Fibroblast of lung (primary cell): ENCODE measurements around the gene SECTM1. TPM values are rescaled to one million over a fixed set of nuclear protein-coding genes. Genes with fewer than 3 reads are reported as not detected.

ENCODE experiments used
- DNase-seq, 2 donors: peaks; one replicate each; pipeline versions ENCODE4 v3.0.0 to v3.0.0-alpha.2; 2010; ENCODE audit warnings: low read depth in 2 of 2
- H2AFZ ChIP-seq: 2 replicates; pipeline ENCODE4 v1.5.1; 2012; ENCODE audit warnings: low read length, control low read depth, inconsistent platforms
- H3K27ac ChIP-seq: 2 replicates; pipeline ENCODE4 v1.5.1; 2011; ENCODE audit warnings: low read length, control low read depth; ENCODE audit not compliant: insufficient read depth
- H3K27me3 ChIP-seq: 2 replicates; pipeline ENCODE4 v1.5.1; 2011; ENCODE audit warnings: mild to moderate bottlenecking, low read length; ENCODE audit not compliant: control insufficient read depth, insufficient read depth
- H3K36me3 ChIP-seq: 2 replicates; pipeline ENCODE4 v1.5.1; 2011; ENCODE audit warnings: low read length; ENCODE audit not compliant: control insufficient read depth, insufficient read depth
- H3K4me1 ChIP-seq: 2 replicates; pipeline ENCODE4 v1.5.1; 2011; ENCODE audit warnings: low read length; ENCODE audit not compliant: control insufficient read depth, insufficient read depth; ENCODE audit errors: extremely low read depth
- H3K4me2 ChIP-seq: 2 replicates; pipeline ENCODE4 v1.5.1; 2011; ENCODE audit warnings: low read length, control low read depth; ENCODE audit not compliant: insufficient read depth; ENCODE audit errors: extremely low read depth
- H3K4me3 ChIP-seq, 4 experiments: fragments of 200-600 bp in 1 of 4; sonication (generic) in 1 of 4; replicated peaks in 1 of 4; 2 replicates each; pipeline ENCODE4 v1.5.1; 2011 to 2016; ENCODE audit warnings: low read length in 4 of 4, low read depth in 3 of 4, mild to moderate bottlenecking in 3 of 4, control low read depth in 2 of 4, inconsistent platforms in 1 of 4, mixed read lengths in 1 of 4; ENCODE audit not compliant: insufficient read depth in 1 of 4; ENCODE audit errors: control extremely low read depth in 1 of 4
- H3K79me2 ChIP-seq: 2 replicates; pipeline ENCODE4 v1.5.1; 2012; ENCODE audit warnings: mild to moderate bottlenecking, low read length, inconsistent platforms; ENCODE audit not compliant: control insufficient read depth, insufficient read depth
- H3K9ac ChIP-seq: 2 replicates; pipeline ENCODE4 v1.5.1; 2011; ENCODE audit warnings: mild to moderate bottlenecking, low read length, control low read depth; ENCODE audit not compliant: insufficient read depth
- H3K9me3 ChIP-seq: 2 replicates; pipeline ENCODE4 v1.5.1; 2012; ENCODE audit warnings: low read depth, low read length; ENCODE audit not compliant: control insufficient read depth, insufficient read depth
- H4K20me1 ChIP-seq: 2 replicates; pipeline ENCODE4 v1.5.1; 2011; ENCODE audit warnings: low read length; ENCODE audit not compliant: control insufficient read depth, insufficient read depth; ENCODE audit errors: extremely low read depth
- EZH2 ChIP-seq: IDR thresholded peaks from 2 replicates; pipeline ENCODE4 v1.5.1; 2012; ENCODE audit warnings: low read length, control low read depth, mild to moderate bottlenecking; ENCODE audit errors: missing control alignments
- polyA plus RNA-seq, 2 donors: library from polyadenylated mRNA; depleted of rRNA in 1 of 2; stranded (reverse) in 1 of 2; unstranded in 1 of 2; fragments of >200 nt; gene quantifications; 2 replicates each; pipeline ENCODE4 v1.2.1, GENCODE V29; 2011 to 2012; ENCODE audit warnings: missing spikeins in 1 of 2
- total RNA-seq: library from RNA; depleted of rRNA; stranded (reverse); fragments of >200 nt; gene quantifications from 2 replicates; pipeline ENCODE4 v1.2.1, GENCODE V29; 2014
- TF ChIP-seq, protein P1 (sequence below), 2 donors: IDR thresholded peaks in 1 of 2; conservative IDR thresholded peaks in 1 of 2; 1 replicate in 1 of 2; 2 replicates in 1 of 2; pipeline ENCODE4 v1.5.1; 2011 to 2012; ENCODE audit warnings: low read length in 2 of 2, control low read depth in 1 of 2, inconsistent platforms in 1 of 2, low read depth in 1 of 2, mild to moderate bottlenecking in 1 of 2

The SECTM1 gene
- total and polyA plus RNA-seq, 2 donors (not counting 1 experiment from before 2014, with no cell fraction given): 17.3 to 17.5 TPM

DNA sequence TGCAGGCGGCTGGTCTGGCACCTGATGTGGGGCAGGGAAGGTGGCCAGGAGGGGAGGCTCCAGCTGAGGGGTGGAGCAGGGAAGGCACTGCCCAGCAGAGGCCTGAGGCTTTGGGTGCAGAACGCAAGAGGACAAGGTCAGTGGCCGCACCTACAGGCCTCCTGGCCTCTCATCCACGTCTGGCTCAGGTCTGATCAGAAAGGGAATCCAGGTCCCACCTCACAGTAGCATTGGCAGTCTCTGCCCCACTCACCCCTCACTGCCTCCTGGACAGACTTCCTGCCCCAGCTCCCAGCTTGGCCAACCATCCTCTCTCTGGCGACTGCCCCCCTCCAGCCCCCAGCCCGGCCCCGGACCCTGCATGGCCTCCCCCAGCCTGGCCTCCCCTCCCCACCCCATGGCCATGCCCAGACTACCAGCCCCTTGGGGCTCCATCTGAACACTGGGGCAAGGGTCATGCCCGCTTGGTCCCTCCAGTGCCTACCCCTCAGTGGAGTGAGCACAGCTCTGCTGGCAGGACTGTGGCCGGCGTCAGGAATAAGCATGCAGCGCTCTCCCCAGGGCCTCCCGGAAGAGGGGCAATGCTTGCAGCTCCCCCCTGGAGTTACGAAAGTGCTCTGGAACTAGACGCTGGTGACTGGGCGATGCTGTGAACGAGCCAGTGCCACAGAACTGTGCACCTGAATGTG, 42.6 kb upstream of the SECTM1 start:
- Histone ChIP-seq H3K4me1 (no peaks in the 10 kb centered on the region), H3K36me3 (no peaks in the 10 kb centered on the region), H2AFZ (no peak overlapping the region), H3K9ac (no peak overlapping the region), H3K9me3 (no peaks in the 10 kb centered on the region), H3K4me3 (no peak overlapping the region), H4K20me1 (no peaks in the 10 kb centered on the region), H3K79me2 (no peaks in the 10 kb centered on the region), H3K27ac (no peak overlapping the region), H3K4me2 (no peak overlapping the region), H3K27me3 (peaks cover 37% of the 10 kb centered on the region)
- no peak for TF ChIP-seq EZH2
- TF ChIP-seq, protein P1, sequence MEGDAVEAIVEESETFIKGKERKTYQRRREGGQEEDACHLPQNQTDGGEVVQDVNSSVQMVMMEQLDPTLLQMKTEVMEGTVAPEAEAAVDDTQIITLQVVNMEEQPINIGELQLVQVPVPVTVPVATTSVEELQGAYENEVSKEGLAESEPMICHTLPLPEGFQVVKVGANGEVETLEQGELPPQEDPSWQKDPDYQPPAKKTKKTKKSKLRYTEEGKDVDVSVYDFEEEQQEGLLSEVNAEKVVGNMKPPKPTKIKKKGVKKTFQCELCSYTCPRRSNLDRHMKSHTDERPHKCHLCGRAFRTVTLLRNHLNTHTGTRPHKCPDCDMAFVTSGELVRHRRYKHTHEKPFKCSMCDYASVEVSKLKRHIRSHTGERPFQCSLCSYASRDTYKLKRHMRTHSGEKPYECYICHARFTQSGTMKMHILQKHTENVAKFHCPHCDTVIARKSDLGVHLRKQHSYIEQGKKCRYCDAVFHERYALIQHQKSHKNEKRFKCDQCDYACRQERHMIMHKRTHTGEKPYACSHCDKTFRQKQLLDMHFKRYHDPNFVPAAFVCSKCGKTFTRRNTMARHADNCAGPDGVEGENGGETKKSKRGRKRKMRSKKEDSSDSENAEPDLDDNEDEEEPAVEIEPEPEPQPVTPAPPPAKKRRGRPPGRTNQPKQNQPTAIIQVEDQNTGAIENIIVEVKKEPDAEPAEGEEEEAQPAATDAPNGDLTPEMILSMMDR (conservative IDR thresholded peaks at IDR 0.05 in 1 of 2, IDR thresholded peaks at IDR 0.05 in 1 of 2; ENCODE audit: low read depth in 1 of 2, low read length in 2 of 2): no peak
- no peak for DNase-seq

- H3K9me3 ChIP-seq: no peaks in the 10 kb centered on the region
- peaks cover 41% of the 10 kb centered on the region for H3K27me3 ChIP-seq
- DNase-seq: no peak
- TF ChIP-seq, protein P1 (conservative IDR thresholded peaks at IDR 0.05 in 1 of 2, IDR thresholded peaks at IDR 0.05 in 1 of 2; ENCODE audit: low read depth in 1 of 2, low read length in 2 of 2): no peak
- TF ChIP-seq EZH2: no peak
- H3K27ac ChIP-seq: no peak overlapping the region
- H4K20me1 ChIP-seq: no peaks in the 10 kb centered on the region
- no peak overlapping the region for H2AFZ ChIP-seq
- no peaks in the 10 kb centered on the region for H3K79me2 ChIP-seq
- no peak overlapping the region for H3K9ac ChIP-seq
- H3K4me2 ChIP-seq: no peak overlapping the region
- H3K36me3 ChIP-seq: no peaks in the 10 kb centered on the region
- H3K4me1 ChIP-seq: no peaks in the 10 kb centered on the region
- no peak overlapping the region for H3K4me3 ChIP-seq
Observed at GRCh38 chr17:82375359-82376041, 41.9 kb upstream of the SECTM1 start.

DNA sequence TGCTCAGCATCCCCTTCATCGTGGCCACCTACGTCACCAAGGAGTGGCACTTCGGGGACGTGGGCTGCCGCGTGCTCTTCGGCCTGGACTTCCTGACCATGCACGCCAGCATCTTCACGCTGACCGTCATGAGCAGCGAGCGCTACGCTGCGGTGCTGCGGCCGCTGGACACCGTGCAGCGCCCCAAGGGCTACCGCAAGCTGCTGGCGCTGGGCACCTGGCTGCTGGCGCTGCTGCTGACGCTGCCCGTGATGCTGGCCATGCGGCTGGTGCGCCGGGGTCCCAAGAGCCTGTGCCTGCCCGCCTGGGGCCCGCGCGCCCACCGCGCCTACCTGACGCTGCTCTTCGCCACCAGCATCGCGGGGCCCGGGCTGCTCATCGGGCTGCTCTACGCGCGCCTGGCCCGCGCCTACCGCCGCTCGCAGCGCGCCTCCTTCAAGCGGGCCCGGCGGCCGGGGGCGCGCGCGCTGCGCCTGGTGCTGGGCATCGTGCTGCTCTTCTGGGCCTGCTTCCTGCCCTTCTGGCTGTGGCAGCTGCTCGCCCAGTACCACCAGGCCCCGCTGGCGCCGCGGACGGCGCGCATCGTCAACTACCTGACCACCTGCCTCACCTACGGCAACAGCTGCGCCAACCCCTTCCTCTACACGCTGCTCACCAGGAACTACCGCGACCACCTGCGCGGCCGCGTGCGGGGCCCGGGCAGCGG, 41.2 kb upstream of the SECTM1 start:
- TF ChIP-seq, protein P1 (conservative IDR thresholded peaks at IDR 0.05 in 1 of 2, IDR thresholded peaks at IDR 0.05 in 1 of 2; ENCODE audit: low read depth in 1 of 2, low read length in 2 of 2): no peak
- TF ChIP-seq EZH2: peak; percentile 81
- H3K9me3 ChIP-seq: no peaks in the 10 kb centered on the region
- no peak for DNase-seq
- H3K36me3 ChIP-seq: no peaks in the 10 kb centered on the region
- no peaks in the 10 kb centered on the region for H3K79me2 ChIP-seq
- peaks cover 46% of the 10 kb centered on the region for H3K27me3 ChIP-seq
- no peaks in the 10 kb centered on the region for H4K20me1 ChIP-seq
- no peak overlapping the region for H3K27ac ChIP-seq
- no peak overlapping the region for H3K4me3 ChIP-seq
- no peak overlapping the region for H2AFZ ChIP-seq
- no peak overlapping the region for H3K4me2 ChIP-seq
- no peaks in the 10 kb centered on the region for H3K4me1 ChIP-seq
- no peak overlapping the region for H3K9ac ChIP-seq
